GM12801 (cell line): Measurements from ENCODE around the gene ZNF362.

Experiments used
- CTCF ChIP-seq: IDR thresholded peaks from one replicate; pipeline ENCODE4 v1.5.1; 2011; ENCODE audit warnings: control low read depth; ENCODE audit not compliant: insufficient read length; ENCODE audit errors: extremely low read depth

The ZNF362 gene

GRCh38 chr1:33335020-33335419 lies 78.7 kb downstream of the ZNF362 start:
- TF ChIP-seq CTCF: no peak

DNA sequence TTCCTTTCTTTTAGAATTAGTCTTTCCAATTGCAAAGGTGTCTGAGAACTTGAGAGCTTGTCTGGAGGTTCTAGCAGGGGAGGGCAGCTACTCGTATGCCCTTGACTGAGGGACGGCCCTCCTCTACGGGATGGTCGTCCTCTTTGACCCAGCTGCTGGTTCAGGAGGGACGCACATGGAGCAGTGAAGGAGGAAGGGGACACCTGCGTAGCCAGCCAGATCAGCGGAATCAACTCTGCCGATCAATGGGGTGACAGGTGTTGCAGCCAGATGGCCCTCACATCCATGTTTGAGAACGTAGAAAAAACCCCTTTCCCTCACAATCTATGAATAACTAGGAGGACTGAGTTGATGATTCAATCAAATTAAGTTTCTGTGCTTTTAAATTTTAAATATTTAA lies 80.3 kb downstream of the ZNF362 start:
- no peak for TF ChIP-seq CTCF

DNA sequence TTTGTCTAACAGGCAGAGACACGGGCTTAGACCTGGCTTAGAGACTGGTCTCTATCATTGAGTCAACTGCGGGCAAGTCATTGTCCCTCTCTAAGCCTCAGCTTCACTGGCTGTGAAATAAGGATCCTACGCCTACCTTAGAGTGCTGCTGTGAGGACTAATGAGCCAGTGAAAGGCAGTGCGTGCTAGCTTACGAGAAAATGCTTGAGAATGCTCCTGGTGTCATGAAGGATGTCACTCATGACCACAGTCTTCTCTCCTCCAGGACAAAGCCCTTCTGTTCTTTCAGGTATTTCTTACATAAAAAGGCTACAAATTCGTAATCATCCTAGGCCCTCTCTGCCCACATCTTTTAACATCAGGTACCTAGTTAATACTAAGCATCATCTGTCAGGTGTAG lies 81.1 kb downstream of the ZNF362 start:
- TF ChIP-seq CTCF: no peak

GRCh38 chr1:33338048-33338439 lies 81.8 kb downstream of the ZNF362 start:
- TF ChIP-seq CTCF: no peak

DNA sequence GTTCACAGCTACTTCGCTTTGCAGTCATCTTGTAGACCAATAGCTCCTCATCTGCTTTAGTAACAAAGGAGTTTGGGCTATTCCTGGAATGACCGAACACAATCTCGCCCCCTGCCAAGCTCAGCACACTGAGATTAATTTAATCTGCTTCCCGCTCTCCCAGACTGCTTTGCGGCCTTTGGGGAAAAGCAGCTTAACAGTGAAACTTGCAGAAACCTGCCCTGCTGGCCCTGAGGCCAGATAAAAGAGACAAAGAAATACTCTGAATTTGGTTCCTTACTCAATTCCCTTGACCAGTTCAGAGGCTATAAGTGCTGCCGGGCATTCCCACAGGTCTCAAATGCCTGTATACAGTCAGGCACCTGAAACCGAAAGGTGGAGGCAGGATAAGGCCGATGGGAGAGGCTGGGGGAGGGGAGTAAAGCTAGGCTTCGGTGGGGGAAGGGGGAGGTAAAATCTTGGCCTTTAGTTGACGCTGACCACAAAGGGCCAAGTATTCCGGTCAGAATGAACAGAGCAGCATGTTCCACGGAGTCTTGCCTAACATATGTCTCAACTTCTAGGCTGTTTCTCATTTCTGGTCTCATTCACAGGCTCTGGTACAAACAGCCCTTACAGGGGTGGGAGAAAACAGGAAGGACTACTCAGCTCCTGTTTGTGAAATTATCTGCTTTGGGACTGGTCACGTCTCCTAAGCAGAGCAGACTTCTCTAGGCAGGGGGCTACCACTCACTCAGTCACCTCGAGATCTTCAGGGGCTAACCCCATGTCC lies 82.3 kb downstream of the ZNF362 start:
- no peak for TF ChIP-seq CTCF

DNA sequence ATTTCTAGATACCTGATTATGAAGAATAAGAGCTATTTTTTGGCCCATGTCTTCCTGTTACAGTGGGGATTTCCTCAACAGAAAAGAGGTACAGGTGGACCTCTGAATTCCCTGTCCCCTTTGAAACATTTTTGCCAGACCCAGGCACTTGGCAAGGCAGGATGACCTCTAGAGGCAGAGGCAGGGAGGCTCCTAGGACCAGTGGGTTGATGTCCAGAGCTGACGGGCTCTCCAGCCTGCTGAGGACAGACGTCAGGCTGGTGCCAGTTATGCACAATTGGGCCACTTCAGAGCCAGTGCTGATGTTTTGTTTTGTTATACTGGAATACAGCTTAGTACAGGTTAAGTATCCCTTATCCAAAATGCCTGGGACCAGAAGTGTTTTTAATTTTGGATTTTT lies 83.1 kb downstream of the ZNF362 start:
- no peak for TF ChIP-seq CTCF

DNA sequence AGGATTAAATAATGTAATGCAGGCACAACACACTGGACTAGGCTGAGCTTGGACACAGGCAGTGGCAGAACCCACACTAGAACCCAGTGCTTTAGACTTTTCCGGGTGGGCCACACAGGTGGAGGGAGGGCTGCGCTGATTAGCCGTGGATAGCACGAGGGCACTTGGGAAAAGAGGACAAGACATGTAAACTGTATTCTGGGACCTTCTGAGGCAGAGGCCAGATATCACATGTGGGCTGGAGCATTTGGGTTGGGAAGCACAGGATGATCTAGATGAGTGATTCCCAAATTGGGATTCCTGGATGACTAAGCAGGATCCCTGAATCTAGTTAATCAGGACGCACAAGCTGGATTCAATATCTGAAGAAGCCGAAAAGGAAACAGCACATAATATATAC lies 84.9 kb downstream of the ZNF362 start:
- no peak for TF ChIP-seq CTCF
